Stimulated activated CD4-positive, alpha-beta T cell treated with anti-CD3 and anti-CD28 coated beads, Interleukin-1b, Interleukin-23, amount 100 ng/mL, for 24 hours (primary cell): ENCODE data around the gene TMEM62.
"Not testable (repeated sequence)": the region's sequence is repeated elsewhere in the genome, so short reads cannot be mapped to it uniquely, and the experiment has no call there.

ENCODE experiments used
- DNase-seq, 4 experiments: peaks; one replicate each; pipeline ENCODE4 v3.0.0-alpha.2; 2020; ENCODE audit warnings: low read depth in 4 of 4, low spot score in 1 of 4

The TMEM62 gene

GRCh38 chr15:43208052-43209002 lies 74.9 kb downstream of the TMEM62 start:
- no peak for DNase-seq

GRCh38 chr15:43209059-43209824 lies 75.9 kb downstream of the TMEM62 start:
- no peak for DNase-seq

GRCh38 chr15:43210172-43210745 lies 76.9 kb downstream of the TMEM62 start:
- DNase-seq = no peak

- no peak for DNase-seq
Measured at GRCh38 chr15:43210807-43211206, 77.4 kb downstream of the TMEM62 start.

DNA sequence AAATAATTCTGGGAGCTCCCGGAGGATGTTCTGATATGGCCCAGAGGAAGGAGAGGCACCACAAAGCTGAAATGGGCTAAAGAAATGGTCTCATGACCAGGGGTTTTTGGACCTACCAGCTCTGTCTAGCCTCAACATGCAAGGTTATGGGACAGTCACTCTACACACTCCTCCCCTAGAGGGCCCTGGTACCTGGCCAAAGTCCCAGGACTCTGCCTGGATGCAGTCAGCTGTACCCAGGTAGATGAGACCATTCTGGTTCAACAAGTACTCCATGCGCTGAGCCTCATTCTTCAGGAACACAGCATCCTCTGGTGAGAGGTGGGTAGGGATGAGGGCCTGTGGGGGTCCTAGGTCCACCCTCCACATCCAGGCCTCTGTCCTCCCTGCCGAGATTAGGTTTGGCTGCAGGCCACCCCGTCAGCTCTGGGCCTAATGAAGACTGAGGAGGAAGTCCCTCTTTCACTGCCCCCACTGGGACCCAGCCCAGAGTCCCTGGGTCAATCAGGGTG lies 77.9 kb downstream of the TMEM62 start:
- DNase-seq = no peak

- no peak for DNase-seq
Measured at GRCh38 chr15:43212299-43212698, 78.9 kb downstream of the TMEM62 start.

GRCh38 chr15:43212951-43213350 lies 79.6 kb downstream of the TMEM62 start:
- no peak for DNase-seq

GRCh38 chr15:43213466-43213865 lies 80.1 kb downstream of the TMEM62 start:
- DNase-seq = no peak

DNA sequence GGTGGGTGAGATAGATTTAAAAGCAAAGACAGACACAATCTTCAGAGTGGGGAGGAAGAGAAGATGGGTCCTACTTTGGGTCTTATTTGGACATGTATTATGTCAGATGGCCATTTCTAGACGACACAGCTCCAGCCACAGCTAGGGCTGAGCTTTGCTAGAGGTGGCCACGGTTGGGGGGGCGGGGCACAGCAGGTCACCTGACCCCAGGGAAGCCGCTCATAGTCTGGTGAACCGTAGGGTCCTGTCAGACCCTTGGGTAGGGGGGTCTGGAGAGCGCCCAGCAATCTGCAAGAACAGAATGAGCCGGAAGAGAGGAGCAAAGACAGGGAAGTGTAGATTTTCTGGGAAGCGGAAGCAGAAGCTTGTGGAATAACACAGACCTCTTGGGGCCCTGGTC lies 80.8 kb downstream of the TMEM62 start:
- no peak for DNase-seq

GRCh38 chr15:43214592-43215295 lies 81.4 kb downstream of the TMEM62 start:
- DNase-seq = no peak

GRCh38 chr15:43215961-43216360 lies 82.6 kb downstream of the TMEM62 start:
- no peak for DNase-seq

GRCh38 chr15:43218908-43219706 lies 85.7 kb downstream of the TMEM62 start:
- no peak for DNase-seq

DNA sequence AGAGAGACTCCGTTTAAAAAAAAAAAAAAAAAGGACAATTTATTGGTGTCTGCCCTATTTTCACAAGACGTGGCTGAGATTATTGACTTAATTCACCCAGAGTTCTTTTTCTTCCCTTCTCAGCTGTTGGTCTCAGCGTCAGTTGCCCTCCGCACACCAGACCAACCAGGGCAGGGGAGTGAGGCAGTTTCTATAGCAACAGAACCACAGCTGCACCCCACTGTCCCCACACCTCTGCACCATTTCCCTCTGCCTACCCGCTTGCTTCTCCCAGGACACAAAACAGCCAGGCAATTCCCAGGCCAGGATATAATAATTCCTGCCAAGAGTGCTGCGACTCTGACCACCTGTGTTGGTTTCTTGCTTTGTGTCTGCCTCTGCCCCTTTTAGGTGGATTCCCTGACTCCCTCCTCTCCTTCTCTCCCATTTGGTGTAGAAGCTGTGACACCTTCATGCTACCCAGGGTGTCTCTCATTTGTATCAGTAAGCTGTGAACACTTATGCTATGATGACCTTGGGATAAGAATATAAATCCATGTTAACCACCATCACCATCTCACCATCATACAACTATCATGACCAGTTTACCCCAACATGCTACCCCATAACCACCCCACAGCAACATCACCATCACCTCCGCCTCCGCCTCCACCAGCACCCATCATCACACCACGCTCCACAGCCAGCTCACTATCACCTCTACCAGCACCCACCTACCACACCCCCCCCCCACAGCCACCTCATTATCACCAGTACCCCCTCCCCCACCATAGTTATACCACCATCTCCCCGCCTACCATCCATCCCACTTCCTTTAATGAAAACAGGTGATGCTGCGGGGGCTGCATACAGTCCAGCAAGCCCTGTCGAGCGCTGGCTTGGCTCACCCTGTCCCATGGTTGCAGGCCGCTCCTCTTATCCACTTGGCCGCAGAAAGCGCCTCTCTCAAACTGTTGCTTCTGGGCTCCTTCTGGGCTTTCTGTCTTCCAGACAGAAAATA lies 86.8 kb downstream of the TMEM62 start:
- DNase-seq = no peak

DNA sequence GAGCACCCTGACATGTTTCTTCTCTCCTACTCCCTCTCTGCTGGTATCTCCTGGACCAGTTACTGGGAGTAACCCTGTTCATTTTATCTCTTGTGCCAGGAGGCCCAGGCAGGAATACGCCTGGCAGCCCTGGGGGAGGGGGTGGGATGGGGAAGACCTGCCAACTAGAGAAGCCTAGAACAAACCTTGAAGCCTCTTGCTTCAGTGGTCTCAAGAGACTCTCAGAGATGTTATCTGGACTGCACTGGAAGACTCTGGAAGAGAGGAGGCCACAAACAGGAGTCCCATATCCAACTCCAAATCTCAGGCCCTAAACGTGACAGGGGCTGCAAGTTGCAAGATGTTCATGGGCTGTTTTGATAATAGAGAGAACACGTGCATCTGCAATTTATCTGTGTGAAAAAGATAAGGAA lies 87.6 kb downstream of the TMEM62 start, which contains the start of gene EPB42:
Gene EPB42 (minus strand): TSS at position 28 of the 413 bp plus-strand sequence. CDS start 193 bp downstream, outside the sequence.
- no peak for DNase-seq

GRCh38 chr15:43221422-43221821 lies 88.0 kb downstream of the TMEM62 start:
- no peak for DNase-seq

DNA sequence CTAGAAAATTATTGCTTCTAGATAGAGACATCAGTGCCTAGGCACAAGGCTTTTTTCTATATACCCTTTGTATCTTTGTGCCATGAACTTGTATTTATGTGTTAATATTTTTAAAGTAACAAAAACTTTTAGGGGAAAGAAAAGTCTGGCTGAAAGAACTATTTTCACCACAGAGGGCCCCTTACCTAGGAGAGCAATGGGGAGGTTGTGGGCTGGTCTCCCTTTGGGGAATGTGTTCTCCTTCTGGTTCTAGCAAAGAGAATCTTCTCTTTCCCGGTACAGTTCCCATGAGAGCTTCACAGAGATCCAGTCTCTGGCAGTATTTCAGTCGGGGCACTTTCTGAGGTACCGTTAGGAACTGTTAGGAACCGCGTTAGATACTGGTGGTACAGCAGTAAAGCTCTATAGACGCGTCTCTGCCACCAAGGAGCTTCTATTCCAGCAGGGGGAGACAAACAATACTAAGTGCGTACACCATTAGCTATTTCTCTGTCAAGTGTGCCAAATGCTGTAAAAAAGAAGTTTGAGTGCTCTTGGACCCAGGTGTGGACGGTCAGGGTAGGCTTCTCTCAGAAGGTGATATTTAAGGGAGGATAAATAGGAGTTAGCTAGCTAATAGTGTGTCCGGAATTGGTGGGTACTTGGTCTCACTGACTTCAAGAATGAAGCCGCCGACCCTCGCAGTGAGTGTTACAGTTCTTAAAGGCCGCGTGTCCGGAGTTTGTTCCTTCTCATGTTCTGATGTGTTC lies 92.0 kb downstream of the TMEM62 start:
- peak in 3 of 4 experiments; percentile 12 to 25 (median 15) for DNase-seq

- DNase-seq = not testable (repeated sequence)
Measured at GRCh38 chr15:43225950-43226255, 92.5 kb downstream of the TMEM62 start.
